ENCODE results near the gene EVC.
"Not testable (repeated sequence)": the region's sequence is repeated elsewhere in the genome, so short reads cannot be mapped to it uniquely, and the experiment has no call there.

The EVC gene

DNA sequence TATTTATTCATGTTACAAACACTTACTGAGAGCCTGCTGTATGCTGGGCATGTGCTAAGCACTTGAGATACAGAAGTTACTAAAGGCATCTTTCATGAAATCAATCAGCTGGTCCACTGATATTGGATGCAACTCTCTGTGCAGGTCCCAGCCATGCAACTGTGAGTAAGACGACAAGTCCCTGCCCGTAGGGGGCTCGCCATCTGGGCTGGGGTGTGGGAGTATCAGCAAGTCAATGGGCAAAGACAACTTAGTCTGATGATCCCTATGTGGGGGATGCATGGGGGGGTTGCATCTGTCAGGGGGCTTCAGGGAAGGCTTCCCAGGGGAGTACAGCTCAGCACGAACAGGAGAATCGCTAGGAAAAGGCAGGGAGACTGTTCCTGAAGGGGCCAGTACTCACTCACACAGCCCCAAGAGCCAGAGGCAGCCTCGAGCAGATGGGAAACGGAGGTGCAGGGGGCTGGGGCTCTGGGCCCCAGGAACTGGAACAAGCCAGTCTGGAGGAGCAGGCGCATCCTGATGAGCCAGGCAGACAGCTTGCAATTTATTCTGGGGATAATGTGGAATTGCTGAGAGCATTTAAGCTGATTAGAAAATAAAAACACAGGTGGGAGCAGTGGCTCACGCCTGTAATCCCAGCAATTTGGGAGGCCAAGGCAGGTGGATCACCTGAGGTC is 141.7 kb downstream of the EVC start:
- no peak overlapping the region for H3K4me3 ChIP-seq (ENCODE audit: low read depth, low read length)
- TF ChIP-seq, protein P1, sequence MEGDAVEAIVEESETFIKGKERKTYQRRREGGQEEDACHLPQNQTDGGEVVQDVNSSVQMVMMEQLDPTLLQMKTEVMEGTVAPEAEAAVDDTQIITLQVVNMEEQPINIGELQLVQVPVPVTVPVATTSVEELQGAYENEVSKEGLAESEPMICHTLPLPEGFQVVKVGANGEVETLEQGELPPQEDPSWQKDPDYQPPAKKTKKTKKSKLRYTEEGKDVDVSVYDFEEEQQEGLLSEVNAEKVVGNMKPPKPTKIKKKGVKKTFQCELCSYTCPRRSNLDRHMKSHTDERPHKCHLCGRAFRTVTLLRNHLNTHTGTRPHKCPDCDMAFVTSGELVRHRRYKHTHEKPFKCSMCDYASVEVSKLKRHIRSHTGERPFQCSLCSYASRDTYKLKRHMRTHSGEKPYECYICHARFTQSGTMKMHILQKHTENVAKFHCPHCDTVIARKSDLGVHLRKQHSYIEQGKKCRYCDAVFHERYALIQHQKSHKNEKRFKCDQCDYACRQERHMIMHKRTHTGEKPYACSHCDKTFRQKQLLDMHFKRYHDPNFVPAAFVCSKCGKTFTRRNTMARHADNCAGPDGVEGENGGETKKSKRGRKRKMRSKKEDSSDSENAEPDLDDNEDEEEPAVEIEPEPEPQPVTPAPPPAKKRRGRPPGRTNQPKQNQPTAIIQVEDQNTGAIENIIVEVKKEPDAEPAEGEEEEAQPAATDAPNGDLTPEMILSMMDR (IDR thresholded peaks at IDR 0.05; ENCODE audit: borderline replicate concordance, insufficient read depth, low read depth, low read length) = no peak

DNA sequence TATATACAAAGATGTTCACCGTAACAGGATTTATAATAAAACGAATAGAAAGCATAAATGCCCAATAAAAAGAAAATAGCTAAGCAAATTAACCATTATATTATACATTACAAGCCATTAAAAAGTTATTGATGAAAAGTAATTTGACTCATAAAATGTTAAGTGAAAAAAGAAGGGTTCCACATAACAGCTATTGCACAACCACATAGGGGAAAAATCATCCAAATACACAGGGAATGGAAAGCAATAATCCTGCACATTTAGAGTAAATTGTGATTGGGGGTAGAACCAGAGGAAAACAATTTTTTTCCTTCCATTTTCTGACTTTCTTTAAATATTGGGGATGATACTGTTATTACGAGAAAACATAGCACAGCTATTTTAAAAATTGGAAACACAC is 143.9 kb downstream of the EVC start:
- TF ChIP-seq, protein P1 (IDR thresholded peaks at IDR 0.05; ENCODE audit: borderline replicate concordance, insufficient read depth, low read depth, low read length) = no peak
- no peak overlapping the region for H3K4me3 ChIP-seq (ENCODE audit: low read depth, low read length)

DNA sequence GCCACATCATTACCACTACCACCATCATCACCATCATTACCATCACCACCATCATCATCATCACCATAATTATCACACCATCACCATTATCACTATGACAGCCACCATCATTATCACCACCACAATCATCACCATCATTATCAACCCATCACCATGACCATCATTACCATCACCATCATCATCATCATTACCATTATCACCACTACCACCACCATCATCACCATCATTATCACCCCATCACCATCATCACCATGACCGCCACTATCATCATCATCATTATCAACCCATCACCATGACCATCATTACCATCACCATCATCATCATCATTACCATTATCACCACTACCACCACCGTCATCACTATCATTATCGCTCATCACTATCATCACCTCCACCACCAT is 145.4 kb downstream of the EVC start:
- not testable (repeated sequence) for H3K4me3 ChIP-seq (ENCODE audit: low read depth, low read length)

DNA sequence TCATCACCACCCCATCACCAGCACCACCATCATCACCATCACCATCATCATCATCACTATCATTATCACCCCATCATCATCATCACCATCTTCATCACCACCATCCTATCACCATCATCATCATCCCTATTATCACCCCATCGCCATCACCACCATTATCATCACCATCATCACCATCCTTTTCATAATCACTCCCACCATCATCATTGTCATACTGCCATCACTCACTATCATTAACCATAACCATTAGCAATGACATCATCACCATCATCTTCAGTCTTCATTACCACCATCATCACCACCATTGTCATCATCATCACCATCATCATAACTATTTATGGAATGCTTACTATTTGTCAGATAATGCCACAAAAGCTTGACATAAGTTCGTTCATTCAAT is 146.2 kb downstream of the EVC start:
- TF ChIP-seq, protein P1 (IDR thresholded peaks at IDR 0.05; ENCODE audit: borderline replicate concordance, insufficient read depth, low read depth, low read length) = no peak
- H3K4me3 ChIP-seq (ENCODE audit: low read depth, low read length) = no peak overlapping the region

DNA sequence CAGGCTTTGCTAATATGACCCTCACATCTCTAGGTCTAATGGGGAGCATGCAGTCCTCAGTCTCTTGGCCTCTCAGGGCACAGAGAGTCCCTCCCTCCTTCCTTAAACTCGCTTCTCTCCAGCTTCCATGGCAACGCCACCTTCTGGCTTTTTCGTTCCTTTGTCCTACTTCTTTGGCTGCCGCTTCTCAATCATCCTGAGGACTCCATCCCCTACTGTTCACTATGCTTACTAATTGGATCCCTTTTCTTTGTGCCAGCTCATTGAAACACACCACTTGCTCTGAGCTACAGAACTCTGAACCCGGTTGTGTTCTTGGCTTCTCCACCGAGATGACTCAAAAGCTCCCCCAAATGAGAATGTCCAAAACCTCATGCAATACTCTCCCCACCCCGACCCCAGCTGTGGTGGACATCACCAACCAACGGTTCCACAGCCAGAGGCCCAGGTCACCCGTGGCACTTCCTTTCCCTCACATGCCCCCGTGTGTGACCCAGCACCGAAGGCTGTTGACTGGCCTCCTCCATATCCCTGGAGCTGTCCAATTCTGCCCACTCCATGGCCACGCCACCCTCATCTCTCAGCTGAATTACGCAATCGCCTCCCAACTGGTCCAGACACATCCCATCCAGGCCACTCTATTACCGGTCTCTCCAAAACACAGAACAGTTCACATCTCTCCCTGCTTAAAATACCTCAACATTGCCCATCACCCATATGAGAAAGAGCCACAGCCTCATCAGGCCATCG is 147.2 kb downstream of the EVC start:
- no peak overlapping the region for H3K4me3 ChIP-seq (ENCODE audit: low read depth, low read length)

DNA sequence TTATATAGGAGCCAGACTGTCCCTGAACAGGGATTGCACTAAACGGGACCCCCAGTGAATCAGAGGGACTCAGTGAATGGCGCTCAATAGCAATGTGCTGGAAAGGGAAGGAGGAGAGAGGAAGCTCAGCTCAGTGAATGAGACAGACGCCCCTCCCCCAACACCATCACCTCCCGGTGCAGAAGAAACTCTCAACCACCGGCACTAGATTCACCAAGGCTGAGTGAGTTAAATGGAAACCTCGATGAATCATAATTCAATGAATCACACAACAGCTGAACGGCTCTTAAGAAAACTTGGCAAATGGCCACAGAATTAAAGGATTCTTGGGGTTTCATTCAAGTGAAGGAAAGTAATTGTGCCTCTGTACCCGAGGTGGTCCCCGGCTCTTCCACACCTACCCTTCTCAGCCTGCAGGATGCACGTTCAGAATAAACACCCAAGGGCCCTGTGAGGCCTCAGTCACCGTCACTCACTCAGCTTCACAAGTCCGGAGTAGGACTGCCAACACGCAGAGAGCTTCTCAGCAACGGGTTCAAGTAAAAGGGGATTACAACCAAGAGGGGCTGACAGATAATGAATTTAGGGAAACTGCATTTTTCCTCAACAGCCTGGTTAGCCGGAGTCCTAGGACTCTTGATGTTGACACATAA is 152.6 kb downstream of the EVC start:
- TF ChIP-seq, protein P1 (IDR thresholded peaks at IDR 0.05; ENCODE audit: borderline replicate concordance, insufficient read depth, low read depth, low read length) = no peak
- no peak overlapping the region for H3K4me3 ChIP-seq (ENCODE audit: low read depth, low read length)

More for the DNA sequence above, 147.2 kb downstream of the EVC start:
- TF ChIP-seq, protein P1 (IDR thresholded peaks at IDR 0.05; ENCODE audit: borderline replicate concordance, insufficient read depth, low read depth, low read length) = no peak

Data from GM12875 (cell line).